OCI-LY3 (cell line): ENCODE measurements around the gene C1orf116.

ENCODE experiments used
- H2AFZ ChIP-seq: fragments of 200-600, 300-600 bp; shearing (Covaris generic); 2 replicates; pipeline ENCODE4 v1.6.0; 2014; ENCODE audit warnings: antibody characterized with exemption, low read depth, low read length
- H3K27ac ChIP-seq: fragments of 200-600, 300-600 bp; sonication (generic); 2 replicates; pipeline ENCODE4 v1.5.1; 2014; ENCODE audit warnings: mild to moderate bottlenecking, low read length, moderate library complexity, mixed read lengths
- H3K27me3 ChIP-seq: fragments of 200-600, 300-600 bp; sonication (generic); 2 replicates; pipeline ENCODE4 v1.6.1; 2014; ENCODE audit warnings: low read depth, low read length, mixed read lengths
- H3K36me3 ChIP-seq: fragments of 200-600, 300-600 bp; sonication (generic); replicated peaks from 2 replicates; pipeline ENCODE3; 2014; ENCODE audit warnings: low read depth, low read length, mixed read lengths
- H3K4me1 ChIP-seq: fragments of 300-600, 200-600 bp; sonication (generic); 2 replicates; pipeline ENCODE4 v1.6.1; 2014; ENCODE audit warnings: low read length, mixed read lengths
- H3K4me2 ChIP-seq: fragments of 200-600, 300-600 bp; sonication (generic); 2 replicates; pipeline ENCODE4 v1.6.1; 2014; ENCODE audit warnings: low read length, mixed read lengths
- H3K4me3 ChIP-seq: fragments of 300-600, 200-600 bp; sonication (generic); 2 replicates; pipeline ENCODE4 v1.5.1; 2014; ENCODE audit warnings: antibody characterized with exemption, mild to moderate bottlenecking, low read length, moderate library complexity
- H3K79me2 ChIP-seq: fragments of 300-600, 200-600 bp; shearing (Covaris generic); 2 replicates; pipeline ENCODE4 v1.6.1; 2014; ENCODE audit warnings: mild to moderate bottlenecking, low read length, mixed read lengths
- H3K9ac ChIP-seq: fragments of 300-600, 200-600 bp; shearing (Covaris generic); 2 replicates; pipeline ENCODE4 v1.6.0; 2014; ENCODE audit warnings: mild to moderate bottlenecking, low read length, moderate library complexity
- H3K9me3 ChIP-seq: fragments of 200-600, 300-600 bp; shearing (Covaris generic); 2 replicates; pipeline ENCODE4 v1.6.1; 2014; ENCODE audit warnings: low read length, mixed read lengths; ENCODE audit not compliant: insufficient read depth
- H4K20me1 ChIP-seq: fragments of 200-600, 300-600 bp; sonication (generic); 2 replicates; pipeline ENCODE4 v1.6.1; 2016; ENCODE audit warnings: low read length, mixed read lengths; ENCODE audit not compliant: insufficient read depth
- EZH2phosphoT487 ChIP-seq: fragments of 200-600 bp; shearing (Covaris generic); IDR thresholded peaks from 2 replicates; pipeline ENCODE4 v1.6.1; 2018; ENCODE audit warnings: antibody characterized with exemption, mixed run types, low read depth
- TF ChIP-seq, protein P1 (sequence below): fragments of 200-600, 300-600 bp; sonication (generic); IDR thresholded peaks from 2 replicates; pipeline ENCODE4 v1.5.1; 2014; ENCODE audit warnings: antibody characterized with exemption, low read length, low read depth

Gene C1orf116

DNA sequence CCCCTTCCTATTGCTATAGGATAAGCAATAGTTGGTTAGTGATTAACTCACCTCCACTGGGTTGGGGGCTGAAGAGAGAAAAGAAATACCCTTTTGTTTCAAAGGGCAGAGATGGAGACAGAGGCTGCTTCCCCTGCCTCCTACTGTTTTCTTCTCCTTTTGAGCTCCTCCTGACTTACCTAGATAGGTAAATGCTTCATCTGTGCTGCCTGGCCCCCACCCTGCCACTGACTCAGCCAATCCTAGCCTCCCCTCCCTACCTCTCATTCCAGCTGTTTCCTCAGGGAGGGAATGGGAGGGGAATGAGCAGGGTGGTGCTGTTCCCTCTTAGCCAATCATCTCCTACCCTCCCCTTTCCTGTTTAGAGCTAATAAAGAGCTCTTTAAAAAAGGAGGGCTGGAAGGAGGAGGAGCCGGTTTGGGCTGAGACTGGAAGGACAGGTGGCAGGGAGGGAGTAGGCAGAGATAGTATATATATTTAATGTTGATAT, at the start of gene C1orf116:
C1orf116 (minus strand) TSS at position 229 of the 490 bp plus-strand sequence. CDS start 5,158 bp downstream, outside the sequence.
- H3K36me3 ChIP-seq, result no peaks in the 10 kb centered on the region
- peaks cover 7% of the 10 kb centered on the region; the same call in 1 of the 2 replicates for H3K4me1 ChIP-seq
- TF ChIP-seq, protein P1, sequence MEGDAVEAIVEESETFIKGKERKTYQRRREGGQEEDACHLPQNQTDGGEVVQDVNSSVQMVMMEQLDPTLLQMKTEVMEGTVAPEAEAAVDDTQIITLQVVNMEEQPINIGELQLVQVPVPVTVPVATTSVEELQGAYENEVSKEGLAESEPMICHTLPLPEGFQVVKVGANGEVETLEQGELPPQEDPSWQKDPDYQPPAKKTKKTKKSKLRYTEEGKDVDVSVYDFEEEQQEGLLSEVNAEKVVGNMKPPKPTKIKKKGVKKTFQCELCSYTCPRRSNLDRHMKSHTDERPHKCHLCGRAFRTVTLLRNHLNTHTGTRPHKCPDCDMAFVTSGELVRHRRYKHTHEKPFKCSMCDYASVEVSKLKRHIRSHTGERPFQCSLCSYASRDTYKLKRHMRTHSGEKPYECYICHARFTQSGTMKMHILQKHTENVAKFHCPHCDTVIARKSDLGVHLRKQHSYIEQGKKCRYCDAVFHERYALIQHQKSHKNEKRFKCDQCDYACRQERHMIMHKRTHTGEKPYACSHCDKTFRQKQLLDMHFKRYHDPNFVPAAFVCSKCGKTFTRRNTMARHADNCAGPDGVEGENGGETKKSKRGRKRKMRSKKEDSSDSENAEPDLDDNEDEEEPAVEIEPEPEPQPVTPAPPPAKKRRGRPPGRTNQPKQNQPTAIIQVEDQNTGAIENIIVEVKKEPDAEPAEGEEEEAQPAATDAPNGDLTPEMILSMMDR, result no peak
- no peak for TF ChIP-seq EZH2phosphoT487
- no peaks in the 10 kb centered on the region for H3K79me2 ChIP-seq
- H3K27me3 ChIP-seq, result peaks cover 75% of the 10 kb centered on the region
- no peaks in the 10 kb centered on the region for H3K9me3 ChIP-seq
- H2AFZ ChIP-seq, result no peak within 1 kb of the TSS
- no peak within 1 kb of the TSS for H3K9ac ChIP-seq
- H3K4me2 ChIP-seq, result no peak within 1 kb of the TSS
- H3K27ac ChIP-seq, result no peak within 1 kb of the TSS
- H4K20me1 ChIP-seq, result no peaks in the 10 kb centered on the region
- H3K4me3 ChIP-seq, result no peak within 1 kb of the TSS

GRCh38 chr1:207081806-207082205, 49.2 kb upstream of the C1orf116 start:
- H3K4me2 ChIP-seq, result no peak overlapping the region

DNA sequence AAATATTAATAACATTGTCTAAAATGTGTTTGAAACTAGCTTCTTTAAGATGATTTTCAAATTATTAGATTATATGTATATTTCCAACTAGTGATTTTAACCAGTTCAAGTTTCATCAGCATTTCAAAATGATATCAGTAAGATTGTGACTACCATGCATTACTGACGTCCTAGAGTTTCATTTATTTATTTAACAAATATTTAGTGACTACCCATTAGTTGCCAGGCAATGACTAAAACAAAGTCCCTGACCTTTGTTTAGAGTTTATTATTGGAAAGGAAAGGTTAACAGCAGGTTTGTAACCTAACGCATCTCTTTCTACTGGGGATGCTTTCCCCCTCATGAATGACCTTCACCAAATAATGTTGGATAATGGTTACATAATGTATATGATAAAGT, 48.5 kb upstream of the C1orf116 start:
- Histone ChIP-seq H3K79me2 (no peaks in the 10 kb centered on the region), H3K27ac (no peak overlapping the region), H3K9ac (no peak overlapping the region), H4K20me1 (no peaks in the 10 kb centered on the region), H3K27me3 (no peaks in the 10 kb centered on the region), H3K36me3 (no peaks in the 10 kb centered on the region), H3K4me2 (no peak overlapping the region), H3K9me3 (no peaks in the 10 kb centered on the region), H3K4me1 (peaks cover 29% of the 10 kb centered on the region), H2AFZ (no peak overlapping the region), H3K4me3 (no peak overlapping the region)
- TF ChIP-seq, protein P1, result no peak
- no peak for TF ChIP-seq EZH2phosphoT487

More at GRCh38 chr1:207081806-207082205, 49.2 kb upstream of the C1orf116 start:
- TF ChIP-seq, protein P1, result no peak
- no peak for TF ChIP-seq EZH2phosphoT487
- no peak overlapping the region for H3K27ac ChIP-seq
- H4K20me1 ChIP-seq, result no peaks in the 10 kb centered on the region
- H3K27me3 ChIP-seq, result no peaks in the 10 kb centered on the region
- peaks cover 29% of the 10 kb centered on the region for H3K4me1 ChIP-seq
- no peaks in the 10 kb centered on the region for H3K79me2 ChIP-seq
- no peak overlapping the region for H2AFZ ChIP-seq
- H3K36me3 ChIP-seq, result no peaks in the 10 kb centered on the region
- no peaks in the 10 kb centered on the region for H3K9me3 ChIP-seq
- H3K4me3 ChIP-seq, result no peak overlapping the region
- no peak overlapping the region for H3K9ac ChIP-seq

- TF ChIP-seq, protein P1, result no peak
- no peak for TF ChIP-seq EZH2phosphoT487
- Histone ChIP-seq H3K27me3 (no peaks in the 10 kb centered on the region), H3K4me1 (peaks cover 24% of the 10 kb centered on the region), H2AFZ (no peak overlapping the region), H4K20me1 (no peaks in the 10 kb centered on the region), H3K79me2 (no peaks in the 10 kb centered on the region), H3K4me2 (no peak overlapping the region), H3K4me3 (no peak overlapping the region), H3K9ac (no peak overlapping the region), H3K9me3 (no peaks in the 10 kb centered on the region), H3K36me3 (no peaks in the 10 kb centered on the region), H3K27ac (no peak overlapping the region)
These were observed 47.2 kb upstream of the C1orf116 start for GRCh38 chr1:207079706-207080241.
